Kidney tubule cell (primary cell): ENCODE measurements around the gene TCAP.
"Not testable (repeated sequence)": the region's sequence is repeated elsewhere in the genome, so short reads cannot be mapped to it uniquely, and the experiment has no call there.

ENCODE experiments used
- DNase-seq: peaks from one replicate; pipeline ENCODE4 v3.0.0-alpha.2; 2018; ENCODE audit warnings: low spot score

The TCAP gene

GRCh38 chr17:39684369-39685192 is 19.4 kb downstream of the TCAP start:
- no peak for DNase-seq

DNA sequence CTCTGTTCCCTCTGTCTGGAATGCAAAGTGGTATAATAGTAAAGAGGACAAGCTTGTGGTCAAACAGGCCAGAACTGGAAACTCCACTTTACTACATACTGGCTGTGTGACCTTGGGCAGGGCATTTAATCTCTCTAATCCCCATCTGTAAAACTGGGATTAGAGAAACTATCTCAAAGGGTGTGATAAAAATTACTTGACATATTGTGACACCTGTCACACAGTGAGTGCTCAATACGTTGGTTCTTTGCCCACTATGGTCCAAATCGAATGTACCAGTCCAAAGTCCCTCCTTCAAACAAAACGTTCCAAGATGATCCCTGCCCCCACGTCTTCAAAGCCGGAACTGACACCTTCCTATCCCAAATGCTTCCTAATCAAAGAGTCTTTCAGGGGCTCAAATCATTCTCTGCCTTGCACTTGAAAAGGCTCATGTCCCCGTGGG is 22.0 kb downstream of the TCAP start:
- no peak for DNase-seq

- DNase-seq = peak; percentile 94
Measured at GRCh38 chr17:39687546-39688474, 22.7 kb downstream of the TCAP start, which contains the start of gene PGAP3. PGAP3 (minus strand) TSS chr17:39688057; CDS start chr17:39688014, 43 bp downstream.

- DNase-seq = peak; percentile 27
Measured at GRCh38 chr17:39688475-39688835, 23.3 kb downstream of the TCAP start.

DNA sequence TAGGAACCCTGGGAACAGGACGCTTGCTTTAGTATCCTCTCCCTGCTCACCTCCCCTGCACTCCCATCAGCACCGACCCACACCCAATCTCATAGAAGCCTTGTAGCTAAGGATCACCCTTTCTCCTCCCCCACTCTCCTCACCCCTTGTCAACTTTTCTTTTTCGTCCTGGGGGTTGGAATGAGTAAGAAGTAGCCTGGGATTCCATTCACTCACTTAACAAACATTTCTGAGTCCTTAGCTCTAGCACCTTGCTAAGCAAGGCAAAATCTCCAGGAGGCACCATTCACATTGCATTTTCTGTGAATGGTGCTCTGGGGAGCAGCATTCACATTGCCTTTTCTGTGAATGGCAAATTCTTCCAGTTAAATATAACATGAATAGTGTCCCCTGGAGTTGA is 23.8 kb downstream of the TCAP start:
- no peak for DNase-seq

GRCh38 chr17:39694593-39694992 is 29.4 kb downstream of the TCAP start:
- no peak for DNase-seq

GRCh38 chr17:39695089-39695474 is 29.9 kb downstream of the TCAP start:
- DNase-seq = peak; percentile 65

GRCh38 chr17:39696731-39697130 is 31.6 kb downstream of the TCAP start:
- no peak for DNase-seq

DNA sequence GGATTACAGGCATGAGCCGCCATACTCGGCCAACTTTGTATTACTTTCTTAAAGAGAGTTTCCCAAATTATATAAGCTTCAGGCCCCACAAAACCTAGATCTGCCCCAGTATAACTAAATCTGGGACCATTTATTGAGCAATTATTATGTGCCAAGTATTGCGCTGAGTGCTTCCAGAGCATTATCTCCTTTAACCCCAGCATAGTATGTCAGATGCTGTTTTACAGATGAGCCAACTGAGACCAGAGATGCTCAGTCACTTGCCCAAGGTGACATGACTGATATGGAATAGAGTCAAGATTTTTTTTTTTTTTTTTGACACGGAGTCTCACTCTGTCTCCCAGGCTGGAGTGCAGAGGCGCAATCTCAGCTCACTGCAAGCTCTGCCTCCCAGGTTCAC is 32.8 kb downstream of the TCAP start:
- DNase-seq = no peak

GRCh38 chr17:39699157-39699817 is 34.1 kb downstream of the TCAP start:
- DNase-seq = not testable (repeated sequence)

DNA sequence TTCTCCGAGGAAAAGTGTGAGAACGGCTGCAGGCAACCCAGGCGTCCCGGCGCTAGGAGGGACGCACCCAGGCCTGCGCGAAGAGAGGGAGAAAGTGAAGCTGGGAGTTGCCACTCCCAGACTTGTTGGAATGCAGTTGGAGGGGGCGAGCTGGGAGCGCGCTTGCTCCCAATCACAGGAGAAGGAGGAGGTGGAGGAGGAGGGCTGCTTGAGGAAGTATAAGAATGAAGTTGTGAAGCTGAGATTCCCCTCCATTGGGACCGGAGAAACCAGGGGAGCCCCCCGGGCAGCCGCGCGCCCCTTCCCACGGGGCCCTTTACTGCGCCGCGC is 34.6 kb downstream of the TCAP start, which contains the start of gene ERBB2:
TSS of gene ERBB2 (plus strand) at position 247 of the 330 bp plus-strand sequence. CDS start 175 bp downstream, outside the sequence.
- peak; percentile 87 for DNase-seq

- DNase-seq = peak; percentile 34
Measured at GRCh38 chr17:39700148-39700987, 35.2 kb downstream of the TCAP start.

DNA sequence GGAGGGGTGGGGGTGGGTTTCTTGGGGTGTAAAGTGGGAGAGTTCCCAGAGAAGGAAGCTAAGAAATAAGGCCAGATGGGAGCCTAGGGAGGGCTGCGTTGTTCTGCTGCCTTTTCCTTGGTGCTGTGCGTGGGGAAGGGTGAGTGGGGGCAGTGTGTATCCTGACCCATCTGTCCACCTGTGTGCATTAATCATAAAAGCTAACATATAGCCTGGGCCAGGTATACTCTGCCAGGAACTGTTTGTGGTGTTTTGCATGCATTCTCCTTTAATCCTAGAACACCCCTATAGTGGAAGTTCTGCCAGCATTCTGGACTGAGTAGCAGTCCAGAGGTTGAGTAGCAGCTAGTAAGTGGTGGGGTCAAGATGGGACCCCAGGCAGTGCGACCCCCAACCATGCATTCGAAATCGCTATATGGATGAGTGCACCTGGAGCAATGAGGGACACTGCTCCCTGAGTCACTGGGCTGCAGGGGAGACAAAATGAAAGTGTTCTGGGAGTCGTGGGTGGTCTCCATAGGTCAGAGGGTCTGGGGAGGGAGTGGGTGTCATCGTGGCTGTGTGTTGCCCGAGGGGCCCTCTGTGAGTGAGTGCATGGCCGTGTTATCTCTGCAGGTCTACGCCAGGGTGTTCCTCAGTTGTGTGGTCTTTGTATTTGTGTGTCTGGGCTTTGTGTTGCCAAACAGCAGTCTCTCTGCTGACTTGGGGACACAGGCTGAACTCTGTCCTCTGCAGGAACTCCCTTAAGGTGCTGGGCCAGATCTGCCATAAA is 36.0 kb downstream of the TCAP start:
- DNase-seq = peak; percentile 28

- DNase-seq = no peak
Measured at GRCh38 chr17:39701784-39702422, 36.8 kb downstream of the TCAP start.

GRCh38 chr17:39702901-39703893 is 38.0 kb downstream of the TCAP start:
- DNase-seq = peak; percentile 63

DNA sequence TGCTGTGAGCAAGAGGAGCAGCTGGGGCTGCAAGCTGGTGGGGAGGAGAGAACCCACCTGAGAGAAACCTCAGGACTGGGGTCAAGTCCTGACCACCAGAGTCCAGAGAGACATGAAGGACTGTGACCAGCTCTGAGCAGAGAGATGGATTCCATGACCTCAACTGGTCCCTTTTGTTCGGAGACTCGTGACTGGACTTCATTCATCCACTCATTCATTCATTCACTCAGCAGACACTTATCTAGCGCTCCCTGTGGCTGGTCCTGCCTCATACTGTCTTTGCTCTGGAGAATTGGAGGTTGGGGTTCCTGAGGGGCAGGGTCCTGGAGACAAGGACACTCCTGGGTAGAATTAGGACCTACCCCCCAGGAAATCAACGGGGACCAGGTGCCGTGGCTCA is 38.8 kb downstream of the TCAP start:
- no peak for DNase-seq

GRCh38 chr17:39704821-39705551 is 39.8 kb downstream of the TCAP start:
- no peak for DNase-seq

DNA sequence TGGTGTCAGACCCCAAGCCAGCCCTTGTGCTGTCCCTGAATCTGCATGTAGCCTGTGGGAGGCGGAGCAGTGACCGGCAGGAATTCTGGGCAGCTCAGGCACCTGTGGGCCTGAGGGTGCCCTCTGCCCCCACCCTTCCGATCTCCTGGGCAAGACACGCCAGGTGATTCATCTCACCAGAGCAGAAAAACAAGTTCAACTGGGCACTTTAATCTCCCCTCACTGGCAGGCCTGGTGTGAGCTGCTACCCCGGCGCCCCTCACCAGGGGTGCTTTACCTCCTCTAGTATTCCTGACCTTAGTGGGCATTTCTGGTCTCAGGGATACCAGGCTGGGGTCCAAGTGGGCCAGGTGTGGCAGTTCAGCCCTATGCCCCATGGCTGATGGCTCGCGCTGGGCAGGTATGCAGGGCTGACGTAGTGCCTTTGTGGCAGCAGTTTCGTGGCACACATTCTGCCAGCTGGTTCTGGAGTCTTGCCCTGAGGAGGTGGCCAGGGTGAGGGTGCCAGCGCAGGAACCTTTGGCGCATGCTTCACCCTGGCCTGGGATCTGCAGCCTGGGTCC is 40.7 kb downstream of the TCAP start:
- DNase-seq = peak; percentile 86
